C4-2B (cell line): Measurements from ENCODE around the gene GTF2H4.

Experiments
- H3K27ac ChIP-seq: fragments of 450-650 bp; 2 replicates; pipeline ENCODE4 v1.5.1; 2017
- CTCF ChIP-seq: fragments of 450-650 bp; conservative IDR thresholded peaks from 2 replicates; pipeline ENCODE4 v1.5.1; 2017; ENCODE audit warnings: mild to moderate bottlenecking
- ZFX ChIP-seq: fragments of 450-650 bp; IDR thresholded peaks from 2 replicates; pipeline ENCODE4 v1.6.1; 2017

GTF2H4 gene

GRCh38 chr6:30960907-30961673 is 53.1 kb downstream of the GTF2H4 start:
- TF ChIP-seq ZFX (no peak), CTCF (no peak)
- H3K27ac ChIP-seq, result no peak overlapping the region

- no peak overlapping the region for H3K27ac ChIP-seq
- no peak for TF ChIP-seq CTCF
These were observed 54.7 kb downstream of the GTF2H4 start for GRCh38 chr6:30962716-30963115.

- no peak overlapping the region for H3K27ac ChIP-seq
- TF ChIP-seq CTCF (no peak), ZFX (no peak)
These were observed 55.6 kb downstream of the GTF2H4 start for GRCh38 chr6:30963641-30964040.
